WERI-Rb-1 (cell line): ENCODE measurements around the gene RFX1.

Experiments
- DNase-seq: peaks from one replicate; pipeline ENCODE4 v3.0.0-alpha.2; 2020
- H3K27ac ChIP-seq: fragments of 250-450 bp; sonication (Bioruptor Pico); 2 replicates; pipeline ENCODE4 v1.5.1; 2020; ENCODE audit warnings: mild to moderate bottlenecking, moderate library complexity
- H3K27me3 ChIP-seq: fragments of 250-450 bp; sonication (Bioruptor Pico); 2 replicates; pipeline ENCODE4 v1.5.1; 2021; ENCODE audit warnings: mild to moderate bottlenecking, low read depth, moderate library complexity; ENCODE audit not compliant: insufficient read depth, severe bottlenecking
- H3K36me3 ChIP-seq: fragments of 250-450 bp; sonication (Bioruptor Pico); 2 replicates; pipeline ENCODE4 v1.5.1; 2020; ENCODE audit warnings: mild to moderate bottlenecking, moderate library complexity
- H3K4me3 ChIP-seq: 2 replicates; pipeline ENCODE4 v1.5.1; 2011; ENCODE audit warnings: low read depth, mild to moderate bottlenecking, control low read depth, low read length
- H3K9me3 ChIP-seq: fragments of 250-450 bp; sonication (Bioruptor Pico); 2 replicates; pipeline ENCODE4 v1.5.1; 2021; ENCODE audit warnings: mild to moderate bottlenecking, moderate library complexity; ENCODE audit not compliant: severe bottlenecking
- TF ChIP-seq, protein P1 (sequence below): IDR thresholded peaks from 2 replicates; pipeline ENCODE4 v1.5.1; 2011; ENCODE audit warnings: low read depth, mild to moderate bottlenecking, control low read depth, inconsistent platforms, low read length

RFX1 gene

DNA sequence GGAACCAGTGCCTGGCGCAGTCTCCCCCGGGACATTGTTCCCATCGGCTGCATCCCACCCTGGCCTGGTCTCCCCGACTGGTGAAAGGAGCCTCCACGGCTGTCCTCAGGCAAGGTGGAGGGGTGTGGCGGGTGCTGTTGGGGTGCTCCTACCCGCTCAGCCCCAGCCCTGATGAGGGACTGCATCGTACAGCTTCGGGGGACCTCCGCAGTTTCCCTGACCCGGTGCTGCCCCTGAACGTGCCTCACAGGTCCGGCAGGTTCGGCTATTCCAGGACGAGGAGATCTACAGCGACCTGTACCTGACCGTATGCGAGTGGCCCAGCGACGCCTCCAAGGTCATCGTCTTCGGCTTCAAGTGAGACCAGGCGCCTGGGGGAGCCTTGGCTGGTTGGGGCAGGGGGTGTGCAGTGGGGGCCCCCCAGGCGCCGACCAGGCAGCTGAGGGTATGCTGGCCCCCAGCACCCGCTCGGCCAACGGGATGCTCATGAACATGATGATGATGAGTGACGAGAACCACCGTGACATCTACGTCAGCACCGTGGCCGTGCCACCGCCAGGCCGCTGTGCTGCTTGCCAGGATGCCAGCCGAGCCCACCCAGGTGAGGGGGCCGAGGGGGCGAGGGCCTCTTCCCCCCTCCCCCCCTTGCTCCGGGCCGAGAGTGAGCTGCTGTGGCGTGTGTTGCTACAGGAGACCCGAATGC is 50.3 kb downstream of the RFX1 start:
- no peak overlapping the region for H3K4me3 ChIP-seq
- H3K27me3 ChIP-seq = no peaks in the 10 kb centered on the region
- peaks cover 64% of the 10 kb centered on the region for H3K36me3 ChIP-seq
- TF ChIP-seq, protein P1, sequence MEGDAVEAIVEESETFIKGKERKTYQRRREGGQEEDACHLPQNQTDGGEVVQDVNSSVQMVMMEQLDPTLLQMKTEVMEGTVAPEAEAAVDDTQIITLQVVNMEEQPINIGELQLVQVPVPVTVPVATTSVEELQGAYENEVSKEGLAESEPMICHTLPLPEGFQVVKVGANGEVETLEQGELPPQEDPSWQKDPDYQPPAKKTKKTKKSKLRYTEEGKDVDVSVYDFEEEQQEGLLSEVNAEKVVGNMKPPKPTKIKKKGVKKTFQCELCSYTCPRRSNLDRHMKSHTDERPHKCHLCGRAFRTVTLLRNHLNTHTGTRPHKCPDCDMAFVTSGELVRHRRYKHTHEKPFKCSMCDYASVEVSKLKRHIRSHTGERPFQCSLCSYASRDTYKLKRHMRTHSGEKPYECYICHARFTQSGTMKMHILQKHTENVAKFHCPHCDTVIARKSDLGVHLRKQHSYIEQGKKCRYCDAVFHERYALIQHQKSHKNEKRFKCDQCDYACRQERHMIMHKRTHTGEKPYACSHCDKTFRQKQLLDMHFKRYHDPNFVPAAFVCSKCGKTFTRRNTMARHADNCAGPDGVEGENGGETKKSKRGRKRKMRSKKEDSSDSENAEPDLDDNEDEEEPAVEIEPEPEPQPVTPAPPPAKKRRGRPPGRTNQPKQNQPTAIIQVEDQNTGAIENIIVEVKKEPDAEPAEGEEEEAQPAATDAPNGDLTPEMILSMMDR = no peak
- no peak for DNase-seq
- H3K9me3 ChIP-seq = no peaks in the 10 kb centered on the region
- H3K27ac ChIP-seq = no peak overlapping the region

DNA sequence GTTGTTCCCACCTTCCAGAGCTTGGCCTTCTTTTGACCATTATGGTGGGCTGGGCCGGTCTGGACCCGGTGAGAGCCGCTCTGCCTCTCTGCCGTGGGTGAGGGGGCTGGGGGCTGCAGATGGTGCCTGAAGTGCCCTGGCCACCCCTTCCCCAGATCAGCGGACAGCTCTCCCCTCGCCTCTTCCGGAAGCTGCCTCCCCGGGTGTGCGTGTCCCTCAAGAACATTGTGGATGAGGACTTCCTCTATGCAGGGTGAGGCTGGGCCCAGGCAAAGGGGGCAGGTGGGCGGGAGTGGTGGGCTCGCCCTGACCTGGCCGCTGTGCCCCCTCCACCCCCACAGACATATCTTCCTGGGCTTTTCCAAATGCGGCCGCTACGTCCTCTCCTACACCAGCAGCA is 51.9 kb downstream of the RFX1 start:
- Histone ChIP-seq H3K9me3 (no peaks in the 10 kb centered on the region), H3K4me3 (no peak overlapping the region), H3K27ac (no peak overlapping the region), H3K27me3 (no peaks in the 10 kb centered on the region), H3K36me3 (peaks cover 47% of the 10 kb centered on the region)
- TF ChIP-seq, protein P1 = no peak
- DNase-seq = no peak

DNA sequence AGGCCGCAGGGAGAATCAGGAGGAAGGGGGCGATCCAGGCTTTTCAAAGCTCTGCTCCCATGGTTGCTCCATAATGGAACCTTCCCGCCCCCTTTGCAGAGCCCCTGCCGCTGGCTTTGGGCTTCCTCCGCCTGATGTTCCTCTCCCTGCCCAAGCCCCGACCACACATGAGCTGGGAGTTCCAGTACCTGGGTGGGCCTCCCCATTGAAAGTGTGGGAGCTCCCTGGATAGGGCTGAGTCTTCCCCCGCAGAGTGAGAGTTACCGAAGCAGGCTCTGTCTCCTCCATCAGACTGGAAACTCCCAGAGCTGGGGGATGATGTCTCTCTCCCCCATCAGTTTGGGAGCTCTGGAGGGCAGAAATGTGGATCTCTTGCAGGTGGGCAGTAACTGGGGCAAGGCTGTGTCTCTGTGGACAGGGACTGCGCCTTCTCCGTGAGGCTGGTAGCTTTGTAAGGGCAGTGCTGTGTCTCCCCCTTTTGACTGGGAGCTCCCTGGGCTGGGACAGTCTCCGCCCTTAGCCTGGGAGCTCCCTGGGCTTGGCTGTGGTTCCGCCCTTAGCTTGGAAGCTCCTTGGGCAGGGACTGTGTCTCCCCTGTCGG is 53.1 kb downstream of the RFX1 start:
- no peaks in the 10 kb centered on the region for H3K27me3 ChIP-seq
- no peaks in the 10 kb centered on the region for H3K9me3 ChIP-seq
- H3K27ac ChIP-seq = peak overlapping the region; percentile 41; the same call in 1 of the 2 replicates
- no peak for DNase-seq
- H3K4me3 ChIP-seq = peak overlapping the region; percentile 64
- peaks cover 39% of the 10 kb centered on the region for H3K36me3 ChIP-seq
- TF ChIP-seq, protein P1 = peak; percentile 20; the same call in 1 of the 2 replicates

DNA sequence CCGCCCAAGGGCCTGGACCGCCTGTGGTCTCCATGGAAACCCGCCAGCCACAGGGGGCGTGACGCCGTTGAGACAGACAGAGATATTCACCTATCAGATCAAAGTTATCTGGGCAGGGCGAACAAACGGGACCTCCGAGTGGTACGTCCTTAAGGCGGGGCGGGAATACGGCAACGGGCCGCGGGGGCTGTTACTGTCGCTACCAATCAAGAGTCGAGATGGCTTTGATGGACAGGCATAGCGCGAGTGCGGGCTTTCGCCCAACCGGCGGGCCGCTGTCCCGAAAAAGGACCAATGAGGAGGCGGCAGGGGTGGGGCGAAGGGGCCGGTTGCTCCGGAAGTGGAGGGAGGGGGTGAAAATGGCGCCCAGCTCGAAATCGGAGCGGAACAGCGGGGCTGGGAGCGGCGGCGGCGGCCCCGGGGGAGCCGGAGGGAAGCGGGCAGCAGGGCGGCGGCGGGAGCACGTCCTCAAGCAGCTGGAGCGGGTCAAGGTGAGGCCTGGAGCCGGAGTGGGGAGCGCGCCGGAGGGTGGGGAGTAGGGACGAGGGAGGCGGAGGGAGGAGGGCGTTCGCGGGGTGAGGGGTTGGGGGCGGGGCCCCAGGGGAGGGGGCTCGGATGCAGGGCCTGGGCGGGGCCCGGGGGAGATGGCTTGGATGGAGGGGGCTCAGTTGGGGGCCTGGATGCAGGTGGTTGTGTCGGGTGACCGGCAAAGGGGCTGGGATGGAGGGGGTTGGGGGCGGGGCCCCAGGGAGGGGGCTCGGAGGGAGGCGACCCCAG is 53.8 kb downstream of the RFX1 start, which contains the start of gene DCAF15:
Gene DCAF15 (plus strand): TSS at position 356 of the 777 bp plus-strand sequence. CDS start 4 bp downstream, at position 360.
- TF ChIP-seq, protein P1 = no peak
- DNase-seq = peak; percentile 99
- peaks cover 32% of the 10 kb centered on the region for H3K36me3 ChIP-seq
- peak within 1 kb of the TSS; percentile 98 for H3K27ac ChIP-seq
- H3K9me3 ChIP-seq = no peaks in the 10 kb centered on the region
- H3K27me3 ChIP-seq = no peaks in the 10 kb centered on the region
- peak within 1 kb of the TSS; percentile 64 for H3K4me3 ChIP-seq

DNA sequence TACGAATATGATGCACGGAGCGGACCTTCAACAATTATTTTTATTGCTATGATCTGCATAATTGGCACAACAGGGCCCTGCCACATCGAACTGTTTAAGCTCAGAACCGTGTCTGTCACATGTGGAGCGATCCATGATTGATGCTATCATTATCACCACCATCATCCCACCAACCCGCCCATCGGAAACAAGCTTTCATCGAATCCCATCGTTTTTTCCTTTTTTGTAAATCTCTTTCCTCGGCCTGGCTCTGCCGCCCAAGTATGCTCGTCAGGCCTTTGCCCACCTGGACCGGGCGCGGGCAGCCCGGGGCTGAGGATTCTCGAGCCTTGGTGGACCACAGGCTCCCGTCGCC is 54.3 kb downstream of the RFX1 start:
- TF ChIP-seq, protein P1 = no peak
- DNase-seq = no peak
- peaks cover 26% of the 10 kb centered on the region for H3K36me3 ChIP-seq
- no peak overlapping the region for H3K27ac ChIP-seq
- H3K9me3 ChIP-seq = no peaks in the 10 kb centered on the region
- H3K27me3 ChIP-seq = no peaks in the 10 kb centered on the region
- peak overlapping the region; percentile 47 for H3K4me3 ChIP-seq
